Mesenchymal stem cell (in vitro differentiated cells and primary cell): Measurements from ENCODE around the gene CRHR1.

Source experiments
- DNase-seq: peaks from one replicate; pipeline ENCODE4 v3.0.0-alpha.2; 2013
- H2AFZ ChIP-seq: one replicate; pipeline ENCODE4 v1.6.1; 2013; ENCODE audit warnings: low read depth, mild to moderate bottlenecking, control low read depth, inconsistent platforms, low read length, moderate library complexity
- H2AK5ac ChIP-seq: 2 replicates; pipeline ENCODE4 v1.6.1; 2013; ENCODE audit warnings: low read length, moderate library complexity, mild to moderate bottlenecking, inconsistent platforms; ENCODE audit not compliant: severe bottlenecking
- H2BK120ac ChIP-seq: one replicate; pipeline ENCODE4 v1.6.1; 2013; ENCODE audit warnings: low read depth, mild to moderate bottlenecking, inconsistent platforms, low read length, moderate library complexity
- H2BK12ac ChIP-seq, 2 experiments: one replicate each; pipeline ENCODE4 v1.6.1; 2013; ENCODE audit warnings: inconsistent platforms in 2 of 2, low read length in 2 of 2, mild to moderate bottlenecking in 2 of 2, moderate library complexity in 2 of 2, control low read depth in 1 of 2
- H2BK15ac ChIP-seq: one replicate; pipeline ENCODE4 v1.6.1; 2013; ENCODE audit warnings: mild to moderate bottlenecking, low read depth, inconsistent platforms; ENCODE audit not compliant: poor library complexity, severe bottlenecking
- H2BK5ac ChIP-seq: 2 replicates; pipeline ENCODE4 v1.6.1; 2013; ENCODE audit warnings: low read depth, mild to moderate bottlenecking, low read length, control low read depth, inconsistent platforms; ENCODE audit not compliant: poor library complexity, severe bottlenecking
- H3K14ac ChIP-seq, 2 experiments: one replicate each; pipeline ENCODE4 v1.6.1; 2013; ENCODE audit warnings: inconsistent platforms in 2 of 2, low read length in 2 of 2, control low read depth in 1 of 2, mild to moderate bottlenecking in 1 of 2, moderate library complexity in 1 of 2
- H3K18ac ChIP-seq, 2 experiments: one replicate each; pipeline ENCODE4 v1.6.1; 2013; ENCODE audit warnings: inconsistent platforms in 2 of 2, low read length in 2 of 2, control low read depth in 1 of 2, low read depth in 1 of 2, mild to moderate bottlenecking in 1 of 2
- H3K23ac ChIP-seq, 2 experiments: one replicate each; pipeline ENCODE4 v1.6.1; 2013; ENCODE audit warnings: inconsistent platforms in 2 of 2, low read length in 2 of 2, mild to moderate bottlenecking in 2 of 2, moderate library complexity in 2 of 2, control low read depth in 1 of 2
- H3K27ac ChIP-seq: 2 replicates; pipeline ENCODE4 v1.5.1; 2013; ENCODE audit warnings: mild to moderate bottlenecking, moderate library complexity, low read length, control low read depth, inconsistent platforms; ENCODE audit not compliant: poor library complexity, severe bottlenecking
- H3K27me3 ChIP-seq, 2 experiments: 2 replicates each; pipeline versions ENCODE4 v1.6.1 to v1.7.0; 2013; ENCODE audit warnings: low read length in 2 of 2, mild to moderate bottlenecking in 2 of 2, moderate library complexity in 2 of 2, control low read depth in 1 of 2, inconsistent platforms in 1 of 2; ENCODE audit not compliant: control insufficient read depth in 1 of 2, insufficient read depth in 1 of 2
- H3K36me3 ChIP-seq, 2 experiments: 2 replicates each; pipeline versions ENCODE4 v1.6.1 to v1.7.0; 2013; ENCODE audit warnings: low read length in 2 of 2, control low read depth in 1 of 2, inconsistent platforms in 1 of 2, low read depth in 1 of 2, mild to moderate bottlenecking in 1 of 2; ENCODE audit not compliant: insufficient read depth in 2 of 2, control insufficient read depth in 1 of 2
- H3K4ac ChIP-seq, 2 experiments: one replicate each; pipeline ENCODE4 v1.6.1; 2013; ENCODE audit warnings: inconsistent platforms in 2 of 2, low read length in 2 of 2, mild to moderate bottlenecking in 2 of 2, moderate library complexity in 2 of 2, control low read depth in 1 of 2, low read depth in 1 of 2
- H3K4me1 ChIP-seq: 2 replicates; pipeline ENCODE4 v1.6.1; 2013; ENCODE audit warnings: low read depth, low read length, control low read depth; ENCODE audit not compliant: control insufficient read depth, insufficient read depth
- H3K4me2 ChIP-seq: 2 replicates; pipeline ENCODE4 v1.6.1; 2013; ENCODE audit warnings: low read length, mild to moderate bottlenecking, inconsistent platforms; ENCODE audit not compliant: poor library complexity, severe bottlenecking
- H3K4me3 ChIP-seq, 2 experiments: 2 replicates each; pipeline versions ENCODE4 v1.5.1 to v1.7.0; 2013; ENCODE audit warnings: low read length in 2 of 2, mild to moderate bottlenecking in 2 of 2, control low read depth in 1 of 2, low read depth in 1 of 2; ENCODE audit not compliant: insufficient read depth in 1 of 2
- H3K79me1 ChIP-seq: replicated peaks from 2 replicates; pipeline ENCODE4 v1.6.1; 2013; ENCODE audit warnings: mild to moderate bottlenecking, control low read depth, low read length, inconsistent platforms; ENCODE audit not compliant: poor library complexity, severe bottlenecking
- H3K9ac ChIP-seq: 2 replicates; pipeline ENCODE4 v1.7.0; 2013; ENCODE audit warnings: mild to moderate bottlenecking, low read length, moderate library complexity
- H3K9me3 ChIP-seq: 2 replicates; pipeline ENCODE4 v1.7.0; 2013; ENCODE audit warnings: mild to moderate bottlenecking, low read length; ENCODE audit not compliant: control insufficient read depth
- H4K8ac ChIP-seq: one replicate; pipeline ENCODE4 v1.6.1; 2013; ENCODE audit warnings: inconsistent platforms, mild to moderate bottlenecking, low read length, moderate library complexity
- H4K91ac ChIP-seq: one replicate; pipeline ENCODE4 v1.6.1; 2013; ENCODE audit warnings: mild to moderate bottlenecking, low read length, inconsistent platforms
- WGBS: methylation state at CpG from one replicate; pipeline ENCODE4 v1.1.7; 2013; ENCODE audit warnings: mixed read lengths; 5-methylcytosine and 5-hydroxymethylcytosine counted together

Gene CRHR1

GRCh38 chr17:45824901-45825492 lies 40.9 kb downstream of the CRHR1 start:
- H3K36me3 ChIP-seq = no peaks in the 10 kb centered on the region
- H3K23ac ChIP-seq = no peak overlapping the region
- H2BK5ac ChIP-seq = no peak overlapping the region
- no peaks in the 10 kb centered on the region for H3K79me1 ChIP-seq
- H4K8ac ChIP-seq = no peak overlapping the region
- no peak for DNase-seq
- H3K18ac ChIP-seq = no peak overlapping the region
- no peak overlapping the region for H4K91ac ChIP-seq
- H3K4me1 ChIP-seq = peaks cover 1% of the 10 kb centered on the region
- no peak overlapping the region for H3K9ac ChIP-seq
- no peak overlapping the region for H3K4me3 ChIP-seq
- no peak overlapping the region for H2BK120ac ChIP-seq
- H3K14ac ChIP-seq = no peak overlapping the region
- H2AFZ ChIP-seq = no peak overlapping the region
- no peak overlapping the region for H3K4ac ChIP-seq
- H3K27me3 ChIP-seq = peaks cover 59 to 66% of the 10 kb centered on the region in 2 experiments
- H2AK5ac ChIP-seq = no peak overlapping the region
- no peak overlapping the region for H2BK15ac ChIP-seq
- no peaks in the 10 kb centered on the region for H3K9me3 ChIP-seq
- H3K27ac ChIP-seq = no peak overlapping the region
- WGBS = 76% methylated on average over 13 of the region's 13 CpGs
- no peak overlapping the region for H3K4me2 ChIP-seq
- H2BK12ac ChIP-seq = no peak overlapping the region

- H4K91ac ChIP-seq = no peak overlapping the region
- H3K27me3 ChIP-seq = peaks cover 52 to 65% of the 10 kb centered on the region in 2 experiments
- H3K4me2 ChIP-seq = no peak overlapping the region
- H3K27ac ChIP-seq = no peak overlapping the region
- no peak for DNase-seq
- peak overlapping the region in 1 of 2 experiments; percentile 18 for H3K14ac ChIP-seq
- no peak overlapping the region for H3K23ac ChIP-seq
- H2BK15ac ChIP-seq = no peak overlapping the region
- H3K18ac ChIP-seq = no peak overlapping the region
- no peaks in the 10 kb centered on the region for H3K79me1 ChIP-seq
- no peaks in the 10 kb centered on the region for H3K36me3 ChIP-seq
- H3K9ac ChIP-seq = no peak overlapping the region
- H3K4me3 ChIP-seq = no peak overlapping the region
- no peak overlapping the region for H2AFZ ChIP-seq
- H3K4me1 ChIP-seq = peaks cover 1% of the 10 kb centered on the region
- no peak overlapping the region for H2BK120ac ChIP-seq
- H2BK5ac ChIP-seq = no peak overlapping the region
- WGBS = 73% methylated on average over 14 of the region's 14 CpGs
- no peak overlapping the region for H2AK5ac ChIP-seq
- no peaks in the 10 kb centered on the region for H3K9me3 ChIP-seq
- H2BK12ac ChIP-seq = no peak overlapping the region
- no peak overlapping the region for H3K4ac ChIP-seq
- H4K8ac ChIP-seq = no peak overlapping the region
Measured at GRCh38 chr17:45825792-45826191, 41.7 kb downstream of the CRHR1 start.

GRCh38 chr17:45826919-45827588 lies 42.9 kb downstream of the CRHR1 start:
- DNase-seq = no peak
- no peak overlapping the region for H3K18ac ChIP-seq
- no peak overlapping the region for H3K23ac ChIP-seq
- no peak overlapping the region for H4K8ac ChIP-seq
- no peak overlapping the region for H3K4me2 ChIP-seq
- no peak overlapping the region for H3K27ac ChIP-seq
- no peak overlapping the region for H2BK15ac ChIP-seq
- H2AK5ac ChIP-seq = no peak overlapping the region
- no peak overlapping the region for H2BK12ac ChIP-seq
- H3K79me1 ChIP-seq = no peaks in the 10 kb centered on the region
- H3K36me3 ChIP-seq = no peaks in the 10 kb centered on the region
- no peak overlapping the region for H3K4ac ChIP-seq
- no peaks in the 10 kb centered on the region for H3K9me3 ChIP-seq
- WGBS = 81% methylated on average over 14 of the region's 16 CpGs
- H2AFZ ChIP-seq = no peak overlapping the region
- H3K14ac ChIP-seq = no peak overlapping the region
- H3K4me3 ChIP-seq = no peak overlapping the region
- H3K27me3 ChIP-seq = peaks cover 54 to 59% of the 10 kb centered on the region in 2 experiments
- no peak overlapping the region for H2BK120ac ChIP-seq
- H4K91ac ChIP-seq = no peak overlapping the region
- peaks cover 1% of the 10 kb centered on the region for H3K4me1 ChIP-seq
- H3K9ac ChIP-seq = no peak overlapping the region
- no peak overlapping the region for H2BK5ac ChIP-seq

- H3K27me3 ChIP-seq = peaks cover 54 to 60% of the 10 kb centered on the region in 2 experiments
- no peak overlapping the region for H2BK5ac ChIP-seq
- H3K27ac ChIP-seq = no peak overlapping the region
- H3K4me1 ChIP-seq = peaks cover 1% of the 10 kb centered on the region
- no peaks in the 10 kb centered on the region for H3K9me3 ChIP-seq
- no peak overlapping the region for H2BK12ac ChIP-seq
- no peak overlapping the region for H3K18ac ChIP-seq
- H2AFZ ChIP-seq = no peak overlapping the region
- no peak overlapping the region for H3K4ac ChIP-seq
- H3K14ac ChIP-seq = no peak overlapping the region
- no peaks in the 10 kb centered on the region for H3K79me1 ChIP-seq
- no peak overlapping the region for H2BK120ac ChIP-seq
- H2AK5ac ChIP-seq = no peak overlapping the region
- no peak for DNase-seq
- H3K23ac ChIP-seq = no peak overlapping the region
- H3K4me3 ChIP-seq = no peak overlapping the region
- H3K4me2 ChIP-seq = no peak overlapping the region
- H3K36me3 ChIP-seq = no peaks in the 10 kb centered on the region
- WGBS = 91% methylated on average over 8 of the region's 9 CpGs
- no peak overlapping the region for H4K91ac ChIP-seq
- no peak overlapping the region for H4K8ac ChIP-seq
- H3K9ac ChIP-seq = no peak overlapping the region
- H2BK15ac ChIP-seq = no peak overlapping the region
Measured at GRCh38 chr17:45828171-45828570, 44.1 kb downstream of the CRHR1 start.
